Measurements from ENCODE around the gene PBX1. TPM values are rescaled to one million over a fixed set of nuclear protein-coding genes. Genes with fewer than 3 reads are reported as not detected.
A peak's percentile ranks its signal among the peaks of the same experiment; 100 is the strongest.

PBX1 gene
- total RNA-seq, 2 donors from 2014 or later: 50.2 to 60.4 TPM

DNA sequence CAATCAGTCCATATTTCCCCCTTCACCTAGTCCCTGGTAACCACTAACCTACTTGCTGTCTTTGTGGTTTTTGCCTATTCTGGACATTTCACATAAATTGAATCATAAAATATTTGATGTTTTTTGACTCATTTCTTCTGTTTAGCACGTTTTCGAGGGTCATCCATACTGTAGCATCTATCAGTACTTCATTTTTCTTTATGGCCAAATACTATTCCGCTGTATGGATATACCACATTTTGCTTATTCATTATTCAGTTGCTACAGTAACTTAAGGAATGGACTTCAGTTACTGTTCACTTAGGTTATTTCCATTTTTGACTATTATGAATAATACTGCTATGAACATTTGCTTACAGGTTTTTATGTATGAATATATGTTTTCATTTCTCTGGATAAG lies 12.3 kb downstream of the PBX1 start:
- Histone ChIP-seq H3K9me3 (no peaks in the 10 kb centered on the region), H3K4me3 (no peak overlapping the region), H3K36me3 (no peaks in the 10 kb centered on the region), H3K4me1 (replicated peaks) (no peaks in the 10 kb centered on the region), H3K27me3 (replicated peaks; ENCODE audit: insufficient read depth) (no peaks in the 10 kb centered on the region), H3K27ac (no peak overlapping the region)
- intact Hi-C loops (cut with DNase I): no loop called here
- no peak for TF ChIP-seq POLR2A (IDR thresholded peaks at IDR 0.05)
- no peak for TF ChIP-seq POLR2AphosphoS5 (IDR thresholded peaks at IDR 0.05)
- WGBS: 97% methylated on average over 3 of the region's 3 CpGs
- DNase-seq (ENCODE audit: low spot score): no peak

GRCh38 chr1:164575356-164575886 lies 16.4 kb downstream of the PBX1 start:
- WGBS: 61% methylated on average over 5 of the region's 5 CpGs
- no peak for DNase-seq (ENCODE audit: low spot score)
- no peaks in the 10 kb centered on the region for H3K36me3 ChIP-seq
- TF ChIP-seq POLR2A (IDR thresholded peaks at IDR 0.05): no peak
- no peaks in the 10 kb centered on the region for H3K9me3 ChIP-seq
- peak overlapping the region; percentile 58 to 66 for H3K27ac ChIP-seq
- no peaks in the 10 kb centered on the region for H3K4me1 ChIP-seq (replicated peaks)
- H3K27me3 ChIP-seq (replicated peaks; ENCODE audit: insufficient read depth): no peaks in the 10 kb centered on the region
- intact Hi-C loops (cut with DNase I): loop anchor here (5.0 kb wide), 1 partner anchor 42 kb away; no protein-coding TSS in a partner anchor
- no peak overlapping the region for H3K4me3 ChIP-seq

DNA sequence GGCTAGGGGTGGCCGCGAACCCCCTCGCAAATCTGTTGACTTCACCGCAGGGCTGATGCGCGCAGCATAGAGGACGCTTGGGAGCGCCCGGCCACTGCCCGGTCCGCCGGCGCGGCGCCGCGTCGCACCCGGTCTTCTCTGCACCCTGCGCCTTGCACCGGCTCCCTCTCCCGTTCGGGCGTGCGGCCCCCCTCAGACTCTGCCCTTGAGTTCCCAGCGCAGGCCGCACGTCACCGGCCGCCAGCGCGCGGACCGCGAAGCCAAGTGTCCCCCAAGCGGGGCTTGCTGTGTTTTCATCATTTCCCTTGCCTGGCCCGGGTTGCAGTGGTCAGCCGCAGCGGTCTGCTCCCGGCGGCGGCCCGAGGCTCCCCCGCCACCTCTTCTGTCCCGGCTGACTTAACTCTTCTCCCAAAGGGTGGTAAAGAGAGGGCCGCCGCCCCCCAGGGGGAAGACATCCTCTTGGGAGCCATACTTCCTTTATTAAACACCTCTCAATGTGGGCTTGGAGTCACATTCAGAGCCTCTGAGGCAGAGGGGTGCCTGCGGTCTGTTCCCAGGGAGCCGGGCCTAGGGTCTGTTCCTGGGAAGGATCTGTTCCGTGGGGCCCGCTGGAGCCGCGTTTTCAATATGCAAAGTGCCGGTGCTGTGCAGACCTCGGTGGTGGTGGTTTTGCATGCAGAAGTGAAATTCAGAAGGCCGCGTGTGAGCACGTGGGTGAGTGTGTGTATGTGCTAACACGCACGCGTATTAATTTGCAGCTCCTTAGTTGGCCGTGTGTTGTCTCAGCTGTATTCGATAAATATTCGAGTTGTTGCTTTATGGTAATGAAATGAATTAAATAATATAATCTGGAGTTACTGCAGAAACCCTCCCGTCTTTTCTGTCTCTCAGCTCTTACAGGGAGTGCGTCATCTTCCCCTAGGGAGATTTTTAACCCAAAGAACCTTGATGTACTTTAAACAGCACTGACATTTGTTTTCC lies 17.6 kb downstream of the PBX1 start:
- WGBS: 43% methylated on average over 65 of the region's 66 CpGs
- TF ChIP-seq POLR2A (IDR thresholded peaks at IDR 0.05): no peak
- no peak for TF ChIP-seq POLR2AphosphoS5 (IDR thresholded peaks at IDR 0.05)
- TF ChIP-seq, protein P1, sequence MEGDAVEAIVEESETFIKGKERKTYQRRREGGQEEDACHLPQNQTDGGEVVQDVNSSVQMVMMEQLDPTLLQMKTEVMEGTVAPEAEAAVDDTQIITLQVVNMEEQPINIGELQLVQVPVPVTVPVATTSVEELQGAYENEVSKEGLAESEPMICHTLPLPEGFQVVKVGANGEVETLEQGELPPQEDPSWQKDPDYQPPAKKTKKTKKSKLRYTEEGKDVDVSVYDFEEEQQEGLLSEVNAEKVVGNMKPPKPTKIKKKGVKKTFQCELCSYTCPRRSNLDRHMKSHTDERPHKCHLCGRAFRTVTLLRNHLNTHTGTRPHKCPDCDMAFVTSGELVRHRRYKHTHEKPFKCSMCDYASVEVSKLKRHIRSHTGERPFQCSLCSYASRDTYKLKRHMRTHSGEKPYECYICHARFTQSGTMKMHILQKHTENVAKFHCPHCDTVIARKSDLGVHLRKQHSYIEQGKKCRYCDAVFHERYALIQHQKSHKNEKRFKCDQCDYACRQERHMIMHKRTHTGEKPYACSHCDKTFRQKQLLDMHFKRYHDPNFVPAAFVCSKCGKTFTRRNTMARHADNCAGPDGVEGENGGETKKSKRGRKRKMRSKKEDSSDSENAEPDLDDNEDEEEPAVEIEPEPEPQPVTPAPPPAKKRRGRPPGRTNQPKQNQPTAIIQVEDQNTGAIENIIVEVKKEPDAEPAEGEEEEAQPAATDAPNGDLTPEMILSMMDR (IDR thresholded peaks at IDR 0.05): no peak
- peak overlapping the region; percentile 58 to 66 for H3K27ac ChIP-seq
- intact Hi-C loops (cut with DNase I): loop anchor here (5.0 kb wide), 1 partner anchor 41 kb away; no protein-coding TSS in a partner anchor
- H3K27me3 ChIP-seq (replicated peaks; ENCODE audit: insufficient read depth): no peaks in the 10 kb centered on the region
- no peak for DNase-seq (ENCODE audit: low spot score)
- H3K4me1 ChIP-seq (replicated peaks): no peaks in the 10 kb centered on the region
- no peaks in the 10 kb centered on the region for H3K9me3 ChIP-seq
- H3K4me3 ChIP-seq: peak overlapping the region in 1 of 2 donors; percentile 3
- H3K36me3 ChIP-seq: no peaks in the 10 kb centered on the region

- no peaks in the 10 kb centered on the region for H3K9me3 ChIP-seq
- TF ChIP-seq POLR2AphosphoS5 (IDR thresholded peaks at IDR 0.05) (no peak), POLR2A (IDR thresholded peaks at IDR 0.05) (no peak)
- TF ChIP-seq, protein P1 (IDR thresholded peaks at IDR 0.05): no peak
- H3K27ac ChIP-seq: peak overlapping the region; percentile 39 to 66
- no peak for DNase-seq (ENCODE audit: low spot score)
- 52% methylated on average over 3 of the region's 3 CpGs for WGBS
- intact Hi-C loops (cut with DNase I): loop anchor here (5.0 kb wide), 1 partner anchor 40 kb away; no protein-coding TSS in a partner anchor
- no peaks in the 10 kb centered on the region for H3K4me1 ChIP-seq (replicated peaks)
- no peak overlapping the region for H3K4me3 ChIP-seq
- no peaks in the 10 kb centered on the region for H3K36me3 ChIP-seq
- H3K27me3 ChIP-seq (replicated peaks; ENCODE audit: insufficient read depth): no peaks in the 10 kb centered on the region
These were observed 18.3 kb downstream of the PBX1 start for GRCh38 chr1:164577291-164577690.

- no peaks in the 10 kb centered on the region for H3K27me3 ChIP-seq (replicated peaks; ENCODE audit: insufficient read depth)
- no peaks in the 10 kb centered on the region for H3K36me3 ChIP-seq
- peak overlapping the region; percentile 17 to 54 for H3K27ac ChIP-seq
- DNase-seq (ENCODE audit: low spot score): no peak
- 44% methylated on average over 4 of the region's 4 CpGs for WGBS
- no peaks in the 10 kb centered on the region for H3K9me3 ChIP-seq
- TF ChIP-seq, protein P1 (IDR thresholded peaks at IDR 0.05): no peak
- TF ChIP-seq POLR2AphosphoS5 (IDR thresholded peaks at IDR 0.05) (no peak), POLR2A (IDR thresholded peaks at IDR 0.05) (no peak)
- intact Hi-C loops (cut with DNase I): loop anchor here (5.0 kb wide), 1 partner anchor 39 kb away; no protein-coding TSS in a partner anchor
- H3K4me1 ChIP-seq (replicated peaks): no peaks in the 10 kb centered on the region
- no peak overlapping the region for H3K4me3 ChIP-seq
These were observed 19.7 kb downstream of the PBX1 start for GRCh38 chr1:164578479-164579200.
